Measurements from ENCODE around the gene TMED9.
A peak's percentile ranks its signal among the peaks of the same experiment; 100 is the strongest.
"Not testable (repeated sequence)": the region's sequence is repeated elsewhere in the genome, so short reads cannot be mapped to it uniquely, and the experiment has no call there.

TMED9 gene

GRCh38 chr5:177592010-177592834, at the start of gene TMED9:
Gene TMED9, plus strand, starts transcription at chr5:177592203. Its CDS starts 12 bp downstream, at chr5:177592215.
- DNase-seq: peak; percentile 46

- DNase-seq: no peak
Observed at GRCh38 chr5:177542816-177543465, 49.1 kb upstream of the TMED9 start.

- no peak for DNase-seq
Observed at GRCh38 chr5:177545487-177546257, 46.3 kb upstream of the TMED9 start.

GRCh38 chr5:177546258-177546741, 45.7 kb upstream of the TMED9 start:
- DNase-seq: no peak

GRCh38 chr5:177547736-177548135, 44.3 kb upstream of the TMED9 start:
- no peak for DNase-seq

- no peak for DNase-seq
Observed at GRCh38 chr5:177548495-177548894, 43.5 kb upstream of the TMED9 start.

GRCh38 chr5:177550122-177550521, 41.9 kb upstream of the TMED9 start:
- DNase-seq: no peak

- DNase-seq: no peak
Observed at GRCh38 chr5:177552839-177553455, 39.1 kb upstream of the TMED9 start.

- peak; percentile 1 for DNase-seq
Observed at GRCh38 chr5:177553671-177554429, 38.2 kb upstream of the TMED9 start.

GRCh38 chr5:177554474-177555111, 37.4 kb upstream of the TMED9 start, which contains the start of gene FAM193B:
Gene FAM193B, minus strand, starts transcription at chr5:177554563. Its CDS starts 105 bp downstream, at chr5:177554458.
- peak; percentile 82 for DNase-seq

- no peak for DNase-seq
Observed at GRCh38 chr5:177555228-177555627, 36.8 kb upstream of the TMED9 start.

- no peak for DNase-seq
Observed at GRCh38 chr5:177555665-177556064, 36.3 kb upstream of the TMED9 start.

- DNase-seq: no peak
Observed at GRCh38 chr5:177557041-177557647, 34.9 kb upstream of the TMED9 start.

- DNase-seq: no peak
Observed at GRCh38 chr5:177557796-177558195, 34.2 kb upstream of the TMED9 start.

GRCh38 chr5:177559446-177559941, 32.5 kb upstream of the TMED9 start:
- DNase-seq: not testable (repeated sequence)

- DNase-seq: no peak
Observed at GRCh38 chr5:177565046-177565445, 27.0 kb upstream of the TMED9 start.

- no peak for DNase-seq
Observed at GRCh38 chr5:177568326-177568725, 23.7 kb upstream of the TMED9 start.

- no peak for DNase-seq
Observed at GRCh38 chr5:177569894-177570293, 22.1 kb upstream of the TMED9 start.

GRCh38 chr5:177575488-177575887, 16.5 kb upstream of the TMED9 start:
- no peak for DNase-seq

GRCh38 chr5:177576169-177576568, 15.8 kb upstream of the TMED9 start:
- peak; percentile 28 for DNase-seq

- no peak for DNase-seq
Observed at GRCh38 chr5:177578316-177578715, 13.7 kb upstream of the TMED9 start.

All from SHP77 treated with DMSO at 0.1 percent for 48 hours (cell line).